ENCODE data around the gene P2RX4.

DNA sequence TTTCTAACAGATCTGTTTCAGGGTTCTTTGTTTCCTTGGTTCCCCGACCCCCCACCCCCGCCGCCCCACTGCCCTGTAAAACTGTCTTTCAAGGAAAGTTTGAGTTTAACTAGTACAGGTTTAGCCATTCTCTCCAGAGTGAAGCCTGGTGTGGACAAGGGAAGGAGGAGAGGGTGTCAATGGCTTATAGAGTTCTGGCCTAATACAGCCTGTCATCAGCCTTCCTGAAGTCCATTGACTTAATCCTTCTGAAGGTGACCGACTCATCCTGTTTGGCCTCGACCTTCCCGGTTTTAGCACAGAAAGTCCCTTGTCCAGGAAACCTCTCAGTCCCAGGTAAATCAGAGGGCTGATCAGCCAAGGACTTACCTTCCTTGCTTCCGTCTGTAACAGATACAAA, 11.0 kb upstream of the P2RX4 start:
- TF ChIP-seq, protein P1, sequence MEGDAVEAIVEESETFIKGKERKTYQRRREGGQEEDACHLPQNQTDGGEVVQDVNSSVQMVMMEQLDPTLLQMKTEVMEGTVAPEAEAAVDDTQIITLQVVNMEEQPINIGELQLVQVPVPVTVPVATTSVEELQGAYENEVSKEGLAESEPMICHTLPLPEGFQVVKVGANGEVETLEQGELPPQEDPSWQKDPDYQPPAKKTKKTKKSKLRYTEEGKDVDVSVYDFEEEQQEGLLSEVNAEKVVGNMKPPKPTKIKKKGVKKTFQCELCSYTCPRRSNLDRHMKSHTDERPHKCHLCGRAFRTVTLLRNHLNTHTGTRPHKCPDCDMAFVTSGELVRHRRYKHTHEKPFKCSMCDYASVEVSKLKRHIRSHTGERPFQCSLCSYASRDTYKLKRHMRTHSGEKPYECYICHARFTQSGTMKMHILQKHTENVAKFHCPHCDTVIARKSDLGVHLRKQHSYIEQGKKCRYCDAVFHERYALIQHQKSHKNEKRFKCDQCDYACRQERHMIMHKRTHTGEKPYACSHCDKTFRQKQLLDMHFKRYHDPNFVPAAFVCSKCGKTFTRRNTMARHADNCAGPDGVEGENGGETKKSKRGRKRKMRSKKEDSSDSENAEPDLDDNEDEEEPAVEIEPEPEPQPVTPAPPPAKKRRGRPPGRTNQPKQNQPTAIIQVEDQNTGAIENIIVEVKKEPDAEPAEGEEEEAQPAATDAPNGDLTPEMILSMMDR (IDR thresholded peaks at IDR 0.05; ENCODE audit: low read depth, low read length, missing input control), result no peak
- TF ChIP-seq, protein P2, sequence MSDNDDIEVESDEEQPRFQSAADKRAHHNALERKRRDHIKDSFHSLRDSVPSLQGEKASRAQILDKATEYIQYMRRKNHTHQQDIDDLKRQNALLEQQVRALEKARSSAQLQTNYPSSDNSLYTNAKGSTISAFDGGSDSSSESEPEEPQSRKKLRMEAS (IDR thresholded peaks at IDR 0.05), result no peak
- TF ChIP-seq EGR1 (IDR thresholded peaks at IDR 0.05; ENCODE audit: low read depth in 2 of 2) (no peak), JUND (IDR thresholded peaks at IDR 0.05) (no peak), YY1 (IDR thresholded peaks at IDR 0.05) (no peak), TAF1 (conservative IDR thresholded peaks at IDR 0.05) (no peak), FOXA1 (IDR thresholded peaks at IDR 0.05) (no peak), SP1 (IDR thresholded peaks at IDR 0.05) (no peak), GABPA (IDR thresholded peaks at IDR 0.05 in 1 of 2, conservative IDR thresholded peaks at IDR 0.05 in 1 of 2) (no peak)
- TF ChIP-seq, protein P3, sequence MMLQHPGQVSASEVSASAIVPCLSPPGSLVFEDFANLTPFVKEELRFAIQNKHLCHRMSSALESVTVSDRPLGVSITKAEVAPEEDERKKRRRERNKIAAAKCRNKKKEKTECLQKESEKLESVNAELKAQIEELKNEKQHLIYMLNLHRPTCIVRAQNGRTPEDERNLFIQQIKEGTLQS (IDR thresholded peaks at IDR 0.05), result no peak
- TF ChIP-seq, protein P4, sequence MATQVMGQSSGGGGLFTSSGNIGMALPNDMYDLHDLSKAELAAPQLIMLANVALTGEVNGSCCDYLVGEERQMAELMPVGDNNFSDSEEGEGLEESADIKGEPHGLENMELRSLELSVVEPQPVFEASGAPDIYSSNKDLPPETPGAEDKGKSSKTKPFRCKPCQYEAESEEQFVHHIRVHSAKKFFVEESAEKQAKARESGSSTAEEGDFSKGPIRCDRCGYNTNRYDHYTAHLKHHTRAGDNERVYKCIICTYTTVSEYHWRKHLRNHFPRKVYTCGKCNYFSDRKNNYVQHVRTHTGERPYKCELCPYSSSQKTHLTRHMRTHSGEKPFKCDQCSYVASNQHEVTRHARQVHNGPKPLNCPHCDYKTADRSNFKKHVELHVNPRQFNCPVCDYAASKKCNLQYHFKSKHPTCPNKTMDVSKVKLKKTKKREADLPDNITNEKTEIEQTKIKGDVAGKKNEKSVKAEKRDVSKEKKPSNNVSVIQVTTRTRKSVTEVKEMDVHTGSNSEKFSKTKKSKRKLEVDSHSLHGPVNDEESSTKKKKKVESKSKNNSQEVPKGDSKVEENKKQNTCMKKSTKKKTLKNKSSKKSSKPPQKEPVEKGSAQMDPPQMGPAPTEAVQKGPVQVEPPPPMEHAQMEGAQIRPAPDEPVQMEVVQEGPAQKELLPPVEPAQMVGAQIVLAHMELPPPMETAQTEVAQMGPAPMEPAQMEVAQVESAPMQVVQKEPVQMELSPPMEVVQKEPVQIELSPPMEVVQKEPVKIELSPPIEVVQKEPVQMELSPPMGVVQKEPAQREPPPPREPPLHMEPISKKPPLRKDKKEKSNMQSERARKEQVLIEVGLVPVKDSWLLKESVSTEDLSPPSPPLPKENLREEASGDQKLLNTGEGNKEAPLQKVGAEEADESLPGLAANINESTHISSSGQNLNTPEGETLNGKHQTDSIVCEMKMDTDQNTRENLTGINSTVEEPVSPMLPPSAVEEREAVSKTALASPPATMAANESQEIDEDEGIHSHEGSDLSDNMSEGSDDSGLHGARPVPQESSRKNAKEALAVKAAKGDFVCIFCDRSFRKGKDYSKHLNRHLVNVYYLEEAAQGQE (IDR thresholded peaks at IDR 0.05), result no peak
- TF ChIP-seq, protein P5, sequence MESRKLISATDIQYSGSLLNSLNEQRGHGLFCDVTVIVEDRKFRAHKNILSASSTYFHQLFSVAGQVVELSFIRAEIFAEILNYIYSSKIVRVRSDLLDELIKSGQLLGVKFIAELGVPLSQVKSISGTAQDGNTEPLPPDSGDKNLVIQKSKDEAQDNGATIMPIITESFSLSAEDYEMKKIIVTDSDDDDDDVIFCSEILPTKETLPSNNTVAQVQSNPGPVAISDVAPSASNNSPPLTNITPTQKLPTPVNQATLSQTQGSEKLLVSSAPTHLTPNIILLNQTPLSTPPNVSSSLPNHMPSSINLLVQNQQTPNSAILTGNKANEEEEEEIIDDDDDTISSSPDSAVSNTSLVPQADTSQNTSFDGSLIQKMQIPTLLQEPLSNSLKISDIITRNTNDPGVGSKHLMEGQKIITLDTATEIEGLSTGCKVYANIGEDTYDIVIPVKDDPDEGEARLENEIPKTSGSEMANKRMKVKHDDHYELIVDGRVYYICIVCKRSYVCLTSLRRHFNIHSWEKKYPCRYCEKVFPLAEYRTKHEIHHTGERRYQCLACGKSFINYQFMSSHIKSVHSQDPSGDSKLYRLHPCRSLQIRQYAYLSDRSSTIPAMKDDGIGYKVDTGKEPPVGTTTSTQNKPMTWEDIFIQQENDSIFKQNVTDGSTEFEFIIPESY (IDR thresholded peaks at IDR 0.05), result no peak

Data from liver (tissue), 3 donors.